K562 (cell line): Measurements from ENCODE around the gene SFXN5. TPM values are rescaled to one million over a fixed set of nuclear protein-coding genes. Genes with fewer than 3 reads are reported as not detected.

ENCODE experiments used
- ATAC-seq: fragments of 200-7000 bp; cut with Tn5 transposase; 3 replicates; pipeline ENCODE4 v1.9.1; 2020; ENCODE audit warnings: moderate library complexity
- BruUV-seq: library from RNA; stranded (reverse); fragments of 400-500 nt; replicated peaks from 2 replicates; lab custom pipeline; 2021; lab: Mats Ljungman, UMichigan
- CTCF ChIA-PET: fragments of 300-600 bp; formaldehyde crosslinking; extraction: SDS; loops from one replicate; lab custom pipeline; 2021; ENCODE audit warnings: low intra/inter-chr PET ratio; lab: Yijun Ruan, JAX
- POLR2A ChIA-PET: fragments of 300-600, 350-650 bp; sonication (Branson Sonifier 250); formaldehyde crosslinking; extraction: SDS; loops from one replicate; lab custom pipeline; 2021; ENCODE audit warnings: antibody characterized with exemption, inconsistent platforms; lab: Yijun Ruan, JAX
- DNase-seq, 4 experiments: peaks; one replicate each; pipeline versions ENCODE4 v3.0.0 to v3.0.0-alpha.2; 2011 to 2018; ENCODE audit warnings: low spot score in 3 of 4, mixed read lengths in 3 of 4; ENCODE audit errors: extremely low read depth in 1 of 4
- FAIRE-seq: peaks from 2 replicates; lab custom pipeline; 2011; peaks lifted over from hg19 to GRCh38; lab: Jason Lieb, UNC
- H2AFZ ChIP-seq: 2 replicates; pipeline ENCODE4 v1.6.0; 2011; ENCODE audit warnings: low read depth, low read length, control low read depth, inconsistent platforms
- H3K27ac ChIP-seq: fragments of 200-600 bp; 3 replicates; pipeline ENCODE4 v1.8.0; 2011; ENCODE audit warnings: low read depth, mild to moderate bottlenecking, control low read depth, inconsistent platforms, low read length, moderate library complexity, mixed read lengths; ENCODE audit errors: extremely low read depth
- H3K27me3 ChIP-seq, 2 experiments: fragments of 300-600 bp in 1 of 2; 2 replicates in 1 of 2; 3 replicates in 1 of 2; pipeline versions ENCODE4 v1.6.0 to v1.8.0; 2011; ENCODE audit warnings: inconsistent platforms in 2 of 2, low read length in 2 of 2, mild to moderate bottlenecking in 1 of 2, mixed read lengths in 1 of 2, moderate library complexity in 1 of 2; ENCODE audit not compliant: control insufficient read depth in 2 of 2, insufficient read depth in 2 of 2
- H3K36me3 ChIP-seq: fragments of 300-600 bp; 3 replicates; pipeline ENCODE4 v1.8.0; 2011; ENCODE audit warnings: mild to moderate bottlenecking, low read length, inconsistent platforms; ENCODE audit not compliant: control insufficient read depth, insufficient read depth
- H3K4me1 ChIP-seq, 2 experiments: fragments of 200-600 bp in 1 of 2; replicated peaks in 1 of 2; 2 replicates in 1 of 2; 3 replicates in 1 of 2; pipeline versions ENCODE4 v1.5.1 to v1.8.0; 2011; ENCODE audit warnings: inconsistent platforms in 2 of 2, low read length in 2 of 2, mild to moderate bottlenecking in 1 of 2, mixed read lengths in 1 of 2, moderate library complexity in 1 of 2; ENCODE audit not compliant: control insufficient read depth in 2 of 2, insufficient read depth in 2 of 2
- H3K4me2 ChIP-seq: 2 replicates; pipeline ENCODE4 v1.6.1; 2011; ENCODE audit warnings: low read length, control low read depth, inconsistent platforms, mixed read lengths; ENCODE audit not compliant: insufficient read depth
- H3K4me3 ChIP-seq: fragments of 200-600 bp; sonication (generic), shearing (Covaris generic); 2 replicates; pipeline ENCODE4 v1.5.1; 2016; ENCODE audit warnings: control low read depth, inconsistent platforms
- H3K79me2 ChIP-seq: fragments of 200-600 bp; 3 replicates; pipeline ENCODE4 v1.8.0; 2011; ENCODE audit warnings: low read length, inconsistent platforms; ENCODE audit not compliant: control insufficient read depth, insufficient read depth
- H3K9ac ChIP-seq, 2 experiments: 2 replicates each; pipeline versions ENCODE4 v1.6.0 to v1.6.1; 2011; ENCODE audit warnings: low read depth in 2 of 2, low read length in 2 of 2, control low read depth in 1 of 2, inconsistent platforms in 1 of 2, mild to moderate bottlenecking in 1 of 2, mixed read lengths in 1 of 2; ENCODE audit not compliant: insufficient read depth in 1 of 2
- H3K9me1 ChIP-seq: one replicate; pipeline ENCODE4 v1.6.0; 2011; ENCODE audit warnings: inconsistent platforms, mild to moderate bottlenecking, low read length, moderate library complexity; ENCODE audit not compliant: control insufficient read depth, insufficient read depth
- H3K9me3 ChIP-seq: replicated peaks from 2 replicates; pipeline ENCODE4 v1.5.1; 2011; ENCODE audit warnings: low read depth, low read length, inconsistent platforms; ENCODE audit not compliant: control insufficient read depth, insufficient read depth
- H4K20me1 ChIP-seq: replicated peaks from 2 replicates; pipeline ENCODE4 v1.6.1; 2011; ENCODE audit warnings: low read length, inconsistent platforms, mixed read lengths; ENCODE audit not compliant: control insufficient read depth, insufficient read depth
- BDP1 ChIP-seq: IDR thresholded peaks from 3 replicates; pipeline ENCODE4 v1.6.1; 2011; ENCODE audit not compliant: insufficient read length, insufficient read depth
- CHD2 ChIP-seq: IDR thresholded peaks from 2 replicates; pipeline ENCODE4 v1.6.1; 2011; ENCODE audit warnings: low read depth, low read length
- DPF2 ChIP-seq: fragments of 450-650 bp; IDR thresholded peaks from 2 replicates; pipeline ENCODE4 v1.6.1; 2016
- GABPA ChIP-seq: fragments of 200-800 bp; sonication (Bioruptor generic); conservative IDR thresholded peaks from 2 replicates; pipeline ENCODE4 v1.6.1; 2016; ENCODE audit warnings: low read depth, missing genetic modification characterization, missing compliant biosample characterization
- MTA3 ChIP-seq: fragments of 450-650 bp; formaldehyde crosslinking; IDR thresholded peaks from 2 replicates; pipeline ENCODE4 v1.6.1; 2017; ENCODE audit warnings: mild to moderate bottlenecking, borderline replicate concordance
- NFIC ChIP-seq: fragments of 450-650 bp; IDR thresholded peaks from 2 replicates; pipeline ENCODE4 v1.6.1; 2017; ENCODE audit warnings: mild to moderate bottlenecking, inconsistent platforms
- NR2C1 ChIP-seq, 2 experiments: fragments of 450-650 bp; IDR thresholded peaks; 2 replicates each; pipeline ENCODE4 v1.6.1; 2017; ENCODE audit warnings: mild to moderate bottlenecking in 2 of 2, antibody characterized with exemption in 1 of 2, inconsistent platforms in 1 of 2, missing compliant biosample characterization in 1 of 2, missing genetic modification characterization in 1 of 2
- NRF1 ChIP-seq, 2 experiments: fragments of 450-650 bp; IDR thresholded peaks in 1 of 2; conservative IDR thresholded peaks in 1 of 2; 2 replicates each; pipeline ENCODE4 v1.6.1; 2014; ENCODE audit warnings: mild to moderate bottlenecking in 2 of 2
- PPARD ChIP-seq: fragments of 250-450 bp; sonication (Bioruptor Pico); IDR thresholded peaks from 2 replicates; pipeline ENCODE4 v1.8.0; 2022; ENCODE audit warnings: inconsistent platforms, mild to moderate bottlenecking, moderate library complexity
- SIX5 ChIP-seq, 2 experiments: IDR thresholded peaks; 2 replicates each; pipeline ENCODE4 v1.6.1; 2011; ENCODE audit warnings: low read length in 2 of 2, borderline replicate concordance in 1 of 2, low read depth in 1 of 2, mild to moderate bottlenecking in 1 of 2, moderate library complexity in 1 of 2; ENCODE audit not compliant: insufficient read depth in 1 of 2
- SLC30A9 ChIP-seq: fragments of 250-450 bp; sonication (Bioruptor Pico); IDR thresholded peaks from 2 replicates; pipeline ENCODE4 v1.8.0; 2022; ENCODE audit warnings: mild to moderate bottlenecking, moderate library complexity
- STAT5A ChIP-seq: IDR thresholded peaks from 2 replicates; pipeline ENCODE4 v1.6.1; 2012; ENCODE audit warnings: low read length, inconsistent platforms, borderline replicate concordance
- ZBTB7A ChIP-seq: IDR thresholded peaks from 2 replicates; pipeline ENCODE4 v1.6.1; 2011; ENCODE audit warnings: low read depth, mild to moderate bottlenecking, low read length, moderate library complexity, borderline replicate concordance; ENCODE audit not compliant: control insufficient read depth
- ZEB2 ChIP-seq: fragments of 450-650 bp; IDR thresholded peaks from 2 replicates; pipeline ENCODE4 v1.6.1; 2016
- ZNF12 ChIP-seq: sonication (generic); formaldehyde crosslinking; IDR thresholded peaks from 2 replicates; pipeline ENCODE4 v1.4.0; 2020; ENCODE audit warnings: mild to moderate bottlenecking, missing genetic modification reagents
- ZNF175 ChIP-seq: fragments of 200-800 bp; sonication (Bioruptor generic); IDR thresholded peaks from 2 replicates; pipeline ENCODE4 v1.6.1; 2016; ENCODE audit warnings: low read depth, mild to moderate bottlenecking, missing genetic modification characterization, missing compliant biosample characterization
- ZNF764 ChIP-seq: fragments of 250-450 bp; sonication (Bioruptor Pico); IDR thresholded peaks from 2 replicates; pipeline ENCODE4 v1.4.0; 2020; ENCODE audit warnings: low read depth, mild to moderate bottlenecking, moderate library complexity
- WGBS: fragments of 100-300 bp; shearing (Covaris generic); methylation state at CpG from one replicate; pipeline ENCODE4 v1.1.6; 2016; ENCODE audit warnings: low coverage, mixed read lengths; ENCODE audit not compliant: insufficient coverage; ENCODE audit errors: missing lambda C conversion rate; 5-methylcytosine and 5-hydroxymethylcytosine counted together
- in situ Hi-C: fragments of 300-500 bp; cut with MboI; formaldehyde crosslinking; loops from 4 replicates; pipeline ENCODE4 v1.15.0; 2018; ENCODE audit warnings: inconsistent platforms, mixed read lengths
- intact Hi-C: fragments of 100-400 bp; cut with micrococcal nuclease; formaldehyde crosslinking; loops from 2 replicates; pipeline ENCODE4 v1.14.2; 2022
- polyA plus RNA-seq, 8 experiments: library from polyadenylated mRNA; depleted of rRNA in 4 of 8; stranded (reverse) in 5 of 8; unstranded in 3 of 8; fragments of >200 nt; fragmentation: Nextera tagmentation in 2 of 8; fragmentation: Illumina TruSeq in 1 of 8; extraction: Ambion mirVana in 2 of 8; extraction: Trizol in 1 of 8; gene quantifications; 2 replicates each; pipeline versions ENCODE4 v1.2.1 to v1.2.3, GENCODE V29; 2011 to 2014; ENCODE audit warnings: inconsistent platforms in 1 of 8, missing spikeins in 1 of 8
- total RNA-seq, 7 experiments: library from RNA; depleted of rRNA in 6 of 7; stranded (reverse); fragments of >200 nt in 6 of 7; fragmentation: Illumina TruSeq in 2 of 7; extraction: Trizol in 2 of 7; gene quantifications; 2 replicates each; pipeline versions ENCODE4 v1.2.1 to v1.2.3, GENCODE V29; 2011 to 2021; ENCODE audit warnings: low replicate concordance in 1 of 7

Gene SFXN5
- total and polyA plus RNA-seq, 9 of the 15 experiments (the other 6 are each of a cell fraction or from before 2014, with no cell fraction given): 8.3 to 22.6 (median 16.0) TPM

- ATAC-seq: peak; percentile 30; the same call in 2 of the 3 replicates
- FAIRE-seq: peak; percentile 44
- Histone ChIP-seq H3K79me2 (no peaks in the 10 kb centered on the region), H3K4me3 (no peak overlapping the region), H3K27me3 (no peaks in the 10 kb centered on the region), H3K9ac (0 out of 4 replicates have a peak overlapping the region, but pooled peaks of 1 of the 2 experiments have one; percentile 6), H4K20me1 (0 out of 2 replicates have a peak, but pooled peaks cover 5% of the 10 kb centered on the region), H3K36me3 (no peaks in the 10 kb centered on the region), H3K9me3 (no peaks in the 10 kb centered on the region), H3K4me1 (peaks cover 15 to 17% of the 10 kb centered on the region in 2 experiments), H2AFZ (no peak overlapping the region), H3K9me1 (peaks cover 3% of the 10 kb centered on the region), H3K27ac (no peak overlapping the region), H3K4me2 (peak overlapping the region; percentile 18; the same call in 1 of the 2 replicates)
- BruUV-seq: no TSS peak
- ChIA-PET POLR2A (interaction anchor here (0.6 to 1.5 kb wide), 3 partner anchors 10 to 56 kb away, joined by 3 read pairs; no protein-coding TSS in a partner anchor), CTCF (no interaction called here)
- DNase-seq: peak; percentile 32 to 40 (median 36)
- intact Hi-C loops: loop anchor here (10.0 kb wide), 1 partner anchor 269 kb away; no protein-coding TSS in a partner anchor
- in situ Hi-C loops: loop anchor here (5.0 kb wide), 1 partner anchor 176 kb away; no protein-coding TSS in a partner anchor
- WGBS: 38% methylated on average over 12 of the region's 12 CpGs
- TF ChIP-seq CHD2 (no peak), NR2C1 (IDR thresholded peaks at IDR 0.05) (no peak), NR2C1 (tag; IDR thresholded peaks at IDR 0.05) (0 out of 2 replicates have a peak, but pooled peaks have one; percentile 50), SLC30A9 (CRISPR knock-in tag) (no peak), ZBTB7A (no peak), GABPA (tag) (no peak), STAT5A (0 out of 2 replicates have a peak, but pooled peaks have one; percentile 21), NRF1 (conservative IDR thresholded peaks at IDR 0.05 in 1 of 2, IDR thresholded peaks at IDR 0.05 in 1 of 2) (no peak), SIX5 (IDR thresholded peaks at IDR 0.05; ENCODE audit: borderline replicate concordance in 1 of 2, insufficient read depth in 1 of 2, low read depth in 1 of 2, low read length in 2 of 2) (no peak), ZEB2 (0 out of 2 replicates have a peak, but pooled peaks have one; percentile 29), PPARD (no peak), MTA3 (no peak), DPF2 (peak; percentile 41; the same call in 1 of the 2 replicates), ZNF764 (CRISPR knock-in tag) (no peak), ZNF175 (CRISPR knock-in tag) (no peak), NFIC (0 out of 2 replicates have a peak, but pooled peaks have one; percentile 4), ZNF12 (CRISPR knock-in tag) (no peak), BDP1 (no peak)
Measured at GRCh38 chr2:72985891-72986683, 85.4 kb downstream of the SFXN5 start.
